Measurements from ENCODE around the gene LHFPL2.
A peak's percentile ranks its signal among the peaks of the same experiment; 100 is the strongest.

LHFPL2 gene

GRCh38 chr5:78519198-78519941, 129.2 kb downstream of the LHFPL2 start:
- DNase-seq (ENCODE audit: low spot score): no peak

GRCh38 chr5:78518365-78519197, 130.0 kb downstream of the LHFPL2 start:
- DNase-seq (ENCODE audit: low spot score): no peak

DNA sequence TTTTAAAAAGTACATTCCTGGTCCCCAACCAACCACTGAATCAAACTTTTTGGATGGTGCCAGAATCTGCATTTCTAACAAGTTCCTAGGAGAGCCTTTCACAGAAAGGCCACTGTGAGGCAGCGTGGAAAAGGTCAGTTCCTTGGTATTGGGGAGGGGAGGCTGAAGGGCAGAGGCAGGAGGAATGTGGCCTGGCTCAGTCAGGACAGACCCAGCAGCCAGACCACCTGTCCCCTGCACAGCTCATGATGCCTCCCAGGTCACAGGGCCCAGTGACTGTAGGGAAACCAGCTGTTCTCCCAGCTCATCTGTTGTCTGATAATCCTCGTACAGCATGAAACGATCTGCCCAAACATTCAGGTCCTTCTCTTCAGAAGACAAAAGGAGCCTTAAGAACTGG, 132.9 kb downstream of the LHFPL2 start:
- DNase-seq (ENCODE audit: low spot score): no peak

DNA sequence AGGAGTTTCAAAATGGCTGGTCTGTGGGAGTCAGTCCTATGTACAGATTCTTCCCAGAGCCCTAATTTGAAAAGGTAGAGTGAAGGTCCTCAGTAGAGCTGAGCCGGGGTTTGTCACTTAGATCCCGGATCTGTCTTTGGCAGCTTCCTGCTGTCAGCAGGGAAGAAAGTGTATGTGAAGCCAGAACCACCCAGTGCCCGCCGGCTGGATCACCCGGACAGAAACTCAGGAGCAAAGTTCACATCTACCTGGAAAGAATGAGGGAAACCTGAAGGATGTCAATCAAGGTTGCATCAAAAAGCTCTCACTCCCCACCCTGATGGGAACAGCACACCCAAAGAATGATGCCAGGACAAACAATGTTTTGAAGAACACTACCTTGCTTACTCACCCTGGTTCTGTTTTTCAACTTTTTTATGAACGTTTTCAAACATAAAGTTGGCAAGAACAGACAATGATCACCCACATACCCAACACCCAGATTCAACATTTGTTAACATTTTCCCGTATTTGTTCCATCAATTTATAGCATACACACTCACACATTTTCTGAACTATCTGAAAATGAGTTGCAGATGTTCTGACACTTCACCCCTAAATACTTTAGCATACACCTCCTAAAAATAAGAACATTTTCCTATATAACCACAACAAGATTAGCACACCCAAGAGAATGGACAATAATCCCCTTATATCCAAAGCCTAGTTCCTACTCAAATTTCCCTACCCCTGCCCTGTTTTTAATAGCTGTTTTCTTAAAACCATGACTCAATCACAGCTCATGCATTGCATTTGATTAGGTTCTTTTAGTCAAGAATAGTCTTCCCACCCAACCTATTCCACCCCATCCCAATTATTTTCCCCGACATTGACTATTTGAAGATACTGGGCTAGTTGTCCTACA, 133.9 kb downstream of the LHFPL2 start:
- DNase-seq (ENCODE audit: low spot score): no peak

- DNase-seq (ENCODE audit: low spot score): no peak
Observed at GRCh38 chr5:78513441-78513840, 135.1 kb downstream of the LHFPL2 start.

DNA sequence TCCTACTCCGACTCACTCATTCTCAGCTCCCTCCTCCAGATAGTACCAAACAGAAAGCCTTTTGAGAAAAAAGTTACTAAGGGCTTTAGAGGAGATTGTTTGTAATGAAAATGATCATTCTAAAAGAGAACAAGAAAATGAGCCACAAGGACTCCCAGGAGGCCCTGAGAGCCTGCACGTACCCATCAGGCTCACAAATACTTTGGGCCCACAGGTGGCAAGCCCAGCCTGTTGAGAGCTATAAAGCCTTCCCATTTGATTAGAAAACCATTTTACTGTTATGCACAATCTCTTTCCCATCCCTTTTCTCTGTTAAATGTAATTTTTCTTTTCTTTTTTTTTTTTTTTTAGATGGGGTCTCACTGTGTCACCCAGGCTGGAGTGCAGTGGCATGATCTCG, 136.1 kb downstream of the LHFPL2 start:
- no peak for DNase-seq (ENCODE audit: low spot score)

- no peak for DNase-seq (ENCODE audit: low spot score)
Observed at GRCh38 chr5:78511121-78511906, 137.3 kb downstream of the LHFPL2 start.

DNA sequence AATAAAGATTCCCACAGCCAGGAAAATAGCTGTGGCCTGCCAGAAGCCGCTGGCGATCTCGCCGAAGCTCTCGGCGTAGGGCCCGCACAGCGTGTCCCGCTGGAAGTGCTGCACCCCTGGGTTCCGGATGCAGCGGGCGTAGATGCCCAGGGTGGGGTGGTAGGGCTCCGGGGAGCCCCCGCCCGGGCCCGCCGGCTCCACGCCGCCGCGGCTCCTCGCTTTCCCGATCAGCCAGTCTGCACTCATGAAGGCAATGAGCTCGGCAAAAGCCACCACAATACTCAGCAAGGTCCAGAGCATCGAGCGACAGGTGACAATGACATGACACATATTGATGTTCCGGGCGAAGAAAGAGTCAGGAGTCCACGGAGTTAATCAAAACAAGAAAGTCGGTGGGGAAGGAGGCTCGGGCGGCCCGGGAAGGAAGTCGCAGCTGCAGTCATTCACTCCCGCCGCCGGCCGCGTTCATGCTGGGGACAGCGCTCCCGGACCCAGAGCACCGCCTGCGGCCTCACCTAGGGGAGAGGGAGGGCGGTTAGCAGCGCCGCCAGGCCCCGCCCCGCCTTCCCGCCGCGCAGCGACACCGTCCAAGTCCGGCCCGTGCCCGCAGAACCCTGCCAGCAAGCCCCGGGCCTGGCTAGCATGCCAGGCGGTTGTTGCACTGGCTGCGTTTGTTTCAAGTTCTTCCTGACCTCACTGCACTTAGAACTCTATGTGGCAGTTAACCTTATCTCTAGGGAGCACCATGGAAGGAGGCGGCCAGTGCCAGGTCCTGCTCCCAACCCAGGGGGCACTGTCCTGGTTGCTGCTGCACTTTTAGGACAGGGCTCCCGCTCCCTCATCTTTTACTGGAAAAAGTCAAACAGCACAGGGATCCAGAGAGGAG, 138.4 kb downstream of the LHFPL2 start:
- DNase-seq (ENCODE audit: low spot score): peak; percentile 16

DNA sequence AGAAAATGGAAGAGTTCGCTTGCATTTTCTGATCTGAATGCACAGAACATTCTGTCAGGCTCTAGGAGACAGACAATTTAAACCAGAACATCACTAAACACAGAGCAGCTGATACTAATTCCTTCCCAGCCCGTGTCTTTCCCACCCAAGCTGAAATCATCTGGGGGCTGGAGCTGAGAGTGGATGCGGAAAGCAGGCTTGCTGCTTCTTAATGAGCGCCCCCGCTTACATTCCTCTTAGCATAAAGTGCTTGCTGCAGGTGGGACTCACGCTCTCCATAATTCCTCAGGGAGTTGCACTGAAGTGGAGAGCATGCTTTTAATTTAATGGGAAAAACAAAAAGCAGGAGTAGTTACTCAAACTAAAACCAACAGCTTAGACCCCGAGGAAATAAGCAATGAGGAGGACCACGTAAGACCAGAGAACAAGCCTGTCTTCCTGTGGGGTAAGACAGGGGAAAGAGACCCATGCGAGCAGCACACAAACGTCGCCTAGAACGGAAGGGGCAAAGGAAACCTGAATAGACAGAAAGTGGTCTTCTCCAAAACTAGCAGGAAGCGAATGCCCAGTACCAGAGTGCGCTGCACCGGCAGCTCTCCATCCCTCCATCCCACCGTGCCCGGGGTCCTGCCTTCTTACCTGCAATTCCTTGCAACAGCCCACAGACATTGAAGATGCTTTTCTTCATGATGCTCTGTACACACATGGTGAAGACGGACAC, 139.3 kb downstream of the LHFPL2 start:
- no peak for DNase-seq (ENCODE audit: low spot score)

DNA sequence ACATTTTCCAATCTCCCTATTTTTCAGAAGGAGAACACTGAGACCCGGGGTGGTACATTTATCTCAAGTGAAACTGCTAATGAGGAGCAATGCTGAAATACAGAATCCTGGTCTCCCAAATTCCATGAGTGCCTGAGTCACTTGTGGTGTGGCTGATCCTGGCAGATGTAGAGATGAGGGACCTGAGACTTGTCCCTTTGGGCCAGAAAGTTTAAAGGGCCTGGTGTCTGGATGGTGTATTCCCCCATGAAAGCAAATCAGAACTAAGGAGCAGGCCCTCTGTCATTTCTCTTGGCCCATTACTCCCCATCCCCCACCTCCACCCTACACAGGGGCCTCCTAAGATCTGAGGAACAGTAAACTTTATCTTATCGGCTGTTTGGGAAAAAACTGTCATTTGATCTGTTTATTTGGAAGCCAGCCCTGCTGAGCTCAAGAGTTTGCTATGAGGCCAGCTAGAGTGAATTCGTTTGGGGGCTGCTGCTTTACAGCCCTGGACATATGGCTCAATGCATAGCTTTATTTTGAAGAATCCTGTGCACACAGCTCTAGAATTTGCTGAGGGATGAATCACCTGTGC, 140.3 kb downstream of the LHFPL2 start:
- DNase-seq (ENCODE audit: low spot score): no peak

DNA sequence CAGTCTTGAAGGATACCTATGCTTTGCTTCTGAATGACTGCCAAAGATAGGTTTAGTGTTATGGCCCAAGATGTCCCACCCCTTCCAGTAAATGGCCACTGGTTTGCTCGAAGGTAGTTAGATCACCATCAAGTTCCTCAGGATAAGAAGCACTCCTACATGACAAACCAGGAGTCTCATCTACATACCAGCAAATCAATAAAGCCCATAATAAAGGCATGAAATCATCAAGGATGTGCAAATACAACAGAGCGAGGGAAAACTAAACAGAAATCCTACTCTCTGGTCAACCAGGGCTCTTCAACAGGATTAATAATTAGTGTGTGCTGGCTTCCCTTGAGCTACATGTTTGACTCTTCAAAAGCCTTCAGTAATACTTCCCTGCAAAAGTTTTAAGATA, 141.0 kb downstream of the LHFPL2 start:
- no peak for DNase-seq (ENCODE audit: low spot score)

- no peak for DNase-seq (ENCODE audit: low spot score)
Observed at GRCh38 chr5:78506261-78507024, 142.1 kb downstream of the LHFPL2 start.

DNA sequence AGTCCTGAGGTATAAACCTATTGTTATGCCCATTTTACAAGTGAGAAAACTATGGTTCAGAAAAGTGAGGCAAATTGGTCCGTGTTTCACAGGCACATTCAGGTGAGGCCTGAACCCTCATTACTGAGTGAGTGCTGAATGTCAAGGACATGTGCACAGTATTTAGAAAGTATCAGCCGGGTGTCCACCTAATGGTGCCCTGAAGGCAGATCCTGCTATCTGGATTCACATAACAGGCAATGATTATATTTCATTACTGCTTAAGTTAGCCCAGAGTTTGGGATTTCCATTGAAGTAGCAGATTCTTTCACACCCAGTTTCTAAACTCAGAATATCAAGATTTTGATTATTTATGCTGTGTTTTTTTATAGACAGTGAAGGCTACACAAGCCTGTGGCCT, 142.7 kb downstream of the LHFPL2 start:
- DNase-seq (ENCODE audit: low spot score): no peak

DNA sequence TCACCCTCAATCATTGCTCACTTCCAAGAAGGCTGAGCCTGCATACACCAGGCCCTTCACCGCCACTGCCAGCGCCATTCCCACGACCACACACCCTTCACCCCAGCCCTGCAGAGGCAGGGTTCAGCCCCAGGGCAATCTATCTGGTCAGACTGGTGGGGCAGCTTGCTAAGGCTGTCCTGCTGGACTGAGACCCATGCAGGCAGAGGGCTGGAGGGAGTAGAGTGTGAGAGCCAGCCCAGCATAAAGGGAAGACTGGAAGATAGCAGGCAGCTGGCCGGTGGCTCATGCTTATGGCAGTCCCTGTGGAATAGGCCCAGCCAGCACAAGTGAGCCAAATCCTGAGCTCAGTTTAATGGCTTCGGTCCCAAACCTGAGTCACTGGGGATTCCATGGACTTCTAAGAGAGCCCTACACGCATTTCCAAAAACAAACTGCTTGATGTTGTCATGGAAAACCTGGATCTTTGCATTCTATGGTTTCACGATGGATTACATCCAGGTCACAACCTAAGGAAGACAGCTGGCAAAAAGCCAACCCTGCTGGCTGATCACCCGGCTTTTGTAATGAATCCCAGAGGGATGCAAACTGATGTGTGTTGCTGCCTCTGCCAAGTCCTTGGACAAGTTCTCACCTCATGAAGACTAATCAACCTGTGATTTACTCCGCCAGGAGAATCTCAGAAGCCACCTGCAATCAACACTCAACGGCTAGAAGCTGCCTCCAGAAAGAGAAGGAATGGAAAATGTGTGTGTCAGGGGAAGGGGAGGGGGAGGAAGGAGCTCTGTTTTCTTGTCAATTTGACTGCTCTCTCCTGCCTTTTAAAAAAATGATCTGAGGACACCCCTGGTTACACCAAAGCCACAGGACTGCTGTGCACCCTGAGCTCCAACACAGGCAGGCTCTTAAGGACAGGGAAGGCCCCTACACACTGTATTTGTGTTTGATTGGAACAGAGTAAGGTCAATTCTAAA, 143.6 kb downstream of the LHFPL2 start:
- no peak for DNase-seq (ENCODE audit: low spot score)

DNA sequence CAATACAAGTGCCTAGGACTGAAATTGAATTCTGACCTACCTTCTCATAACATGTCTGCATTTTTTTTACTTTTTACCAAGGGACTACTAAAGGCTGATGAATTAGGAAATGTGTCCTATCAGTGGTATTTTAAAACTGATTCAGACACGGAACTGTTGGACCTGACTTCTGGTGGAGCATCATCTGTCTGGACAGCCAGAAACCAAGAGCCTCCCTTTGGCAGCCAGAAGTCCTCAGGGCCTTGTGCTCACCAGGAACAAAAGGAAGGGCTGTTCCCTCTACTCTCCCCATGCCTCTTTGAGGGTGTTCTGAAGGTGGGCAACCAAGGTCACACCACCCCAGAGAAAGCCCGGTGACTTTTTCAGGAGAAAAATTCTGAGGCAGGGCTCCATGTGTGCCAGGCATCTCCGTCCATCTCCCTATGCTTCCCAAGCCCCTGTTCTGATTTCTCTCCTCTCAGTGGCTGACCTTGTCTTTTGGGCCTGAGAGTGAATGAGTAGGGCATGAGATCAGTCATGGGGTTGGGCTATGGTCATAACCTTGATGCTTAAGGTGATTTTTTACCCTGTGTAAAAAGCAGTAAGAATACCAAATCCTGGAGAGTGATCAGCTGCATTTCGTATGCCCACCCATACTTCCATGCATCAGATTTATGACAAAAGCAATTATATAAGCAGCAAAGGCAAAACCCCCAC, 144.5 kb downstream of the LHFPL2 start:
- no peak for DNase-seq (ENCODE audit: low spot score)

DNA sequence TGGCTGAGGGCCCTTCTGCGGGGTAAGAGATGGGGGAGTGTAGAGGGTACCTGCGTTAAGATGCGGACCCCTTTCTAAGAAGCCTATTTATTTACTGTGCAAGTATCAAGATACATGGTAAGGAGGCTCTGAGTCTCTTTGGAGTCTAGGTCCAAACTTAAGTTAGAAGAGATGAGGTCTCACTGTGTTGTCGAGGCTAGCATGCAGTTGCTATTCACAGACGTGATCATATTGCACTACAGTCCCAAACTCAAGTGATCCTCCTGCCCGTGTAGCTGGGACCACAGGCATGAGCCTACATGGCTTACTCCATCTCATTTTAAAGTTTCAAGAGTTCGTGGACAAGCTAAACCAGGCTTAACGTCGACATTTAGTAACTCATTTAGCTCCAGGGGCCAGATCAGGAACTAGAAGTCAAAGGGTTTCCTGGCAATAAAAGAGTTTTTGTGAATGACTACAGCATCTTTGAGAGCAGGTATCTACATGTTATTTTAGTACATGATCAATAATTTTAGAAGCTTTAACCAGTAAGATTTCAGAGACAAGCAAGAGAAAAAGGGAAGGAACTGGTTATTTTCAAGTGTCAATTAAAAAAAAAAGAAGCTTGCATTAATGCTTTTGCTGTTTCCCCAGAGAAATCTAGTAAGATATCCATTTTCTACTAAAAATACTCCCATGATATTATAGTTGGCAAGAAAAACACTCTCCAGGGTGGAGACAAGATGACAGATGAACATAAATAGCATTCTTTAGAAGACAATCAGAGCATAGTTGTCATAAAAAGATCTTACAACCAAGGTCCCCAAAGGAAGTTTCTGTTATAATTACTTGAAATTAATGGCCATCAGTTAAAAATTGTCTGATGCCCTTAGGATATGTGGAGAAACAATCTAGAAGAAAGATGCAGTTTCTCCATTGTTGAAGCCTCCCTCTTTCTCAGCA, 146.9 kb downstream of the LHFPL2 start:
- no peak for DNase-seq (ENCODE audit: low spot score)
